ENCODE measurements around the gene GAD1.

Gene GAD1

DNA sequence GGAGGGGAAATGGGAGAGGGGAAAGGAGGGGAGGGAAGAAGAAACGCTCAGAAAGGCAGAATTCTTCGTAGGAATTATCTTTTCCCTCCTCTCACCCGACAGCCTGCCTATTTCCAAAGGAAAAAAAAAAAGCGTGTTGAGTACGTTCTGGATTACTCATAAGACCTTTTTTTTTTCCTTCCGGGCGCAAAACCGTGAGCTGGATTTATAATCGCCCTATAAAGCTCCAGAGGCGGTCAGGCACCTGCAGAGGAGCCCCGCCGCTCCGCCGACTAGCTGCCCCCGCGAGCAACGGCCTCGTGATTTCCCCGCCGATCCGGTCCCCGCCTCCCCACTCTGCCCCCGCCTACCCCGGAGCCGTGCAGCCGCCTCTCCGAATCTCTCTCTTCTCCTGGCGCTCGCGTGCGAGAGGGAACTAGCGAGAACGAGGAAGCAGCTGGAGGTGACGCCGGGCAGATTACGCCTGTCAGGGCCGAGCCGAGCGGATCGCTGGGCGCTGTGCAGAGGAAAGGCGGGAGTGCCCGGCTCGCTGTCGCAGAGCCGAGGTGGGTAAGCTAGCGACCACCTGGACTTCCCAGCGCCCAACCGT, at the start of gene GAD1:
TSS of gene GAD1 (plus strand) at position 384 of the 589 bp plus-strand sequence. CDS start 1,705 bp downstream, outside the sequence.
- DNase-seq: peak; percentile 85

DNA sequence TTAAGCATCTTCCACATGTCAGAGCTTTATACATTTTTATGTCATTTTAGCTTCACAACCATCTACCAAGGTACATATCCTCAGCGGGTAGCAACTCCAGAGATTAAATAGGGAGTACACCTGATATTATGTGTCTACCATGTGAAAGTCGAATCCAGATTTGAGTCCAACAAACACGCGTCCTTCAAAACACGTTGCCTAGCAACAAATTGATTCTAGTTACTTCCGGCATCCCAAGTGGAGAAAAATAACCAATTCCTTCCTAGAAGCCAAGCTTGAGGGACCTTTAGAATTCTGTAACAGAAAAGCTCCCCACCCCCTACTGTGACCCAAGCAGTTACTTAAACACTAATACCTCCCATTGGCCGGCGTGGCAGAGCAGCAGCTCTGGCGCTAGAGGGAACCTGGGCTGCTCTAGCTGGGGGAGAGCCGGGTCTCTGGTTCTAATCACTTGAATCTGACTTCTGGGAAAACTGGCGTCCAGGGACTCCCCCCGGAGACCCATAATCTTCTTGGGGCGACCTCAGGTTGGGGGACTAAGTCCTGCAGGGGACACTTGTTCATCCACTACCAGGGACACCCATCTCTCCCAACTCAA, 46.6 kb upstream of the GAD1 start, which contains the start of gene ERICH2:
TSS of gene ERICH2 (plus strand) at position 371 of the 598 bp plus-strand sequence. CDS start 304 bp downstream, outside the sequence.
- peak; percentile 43 for DNase-seq

DNA sequence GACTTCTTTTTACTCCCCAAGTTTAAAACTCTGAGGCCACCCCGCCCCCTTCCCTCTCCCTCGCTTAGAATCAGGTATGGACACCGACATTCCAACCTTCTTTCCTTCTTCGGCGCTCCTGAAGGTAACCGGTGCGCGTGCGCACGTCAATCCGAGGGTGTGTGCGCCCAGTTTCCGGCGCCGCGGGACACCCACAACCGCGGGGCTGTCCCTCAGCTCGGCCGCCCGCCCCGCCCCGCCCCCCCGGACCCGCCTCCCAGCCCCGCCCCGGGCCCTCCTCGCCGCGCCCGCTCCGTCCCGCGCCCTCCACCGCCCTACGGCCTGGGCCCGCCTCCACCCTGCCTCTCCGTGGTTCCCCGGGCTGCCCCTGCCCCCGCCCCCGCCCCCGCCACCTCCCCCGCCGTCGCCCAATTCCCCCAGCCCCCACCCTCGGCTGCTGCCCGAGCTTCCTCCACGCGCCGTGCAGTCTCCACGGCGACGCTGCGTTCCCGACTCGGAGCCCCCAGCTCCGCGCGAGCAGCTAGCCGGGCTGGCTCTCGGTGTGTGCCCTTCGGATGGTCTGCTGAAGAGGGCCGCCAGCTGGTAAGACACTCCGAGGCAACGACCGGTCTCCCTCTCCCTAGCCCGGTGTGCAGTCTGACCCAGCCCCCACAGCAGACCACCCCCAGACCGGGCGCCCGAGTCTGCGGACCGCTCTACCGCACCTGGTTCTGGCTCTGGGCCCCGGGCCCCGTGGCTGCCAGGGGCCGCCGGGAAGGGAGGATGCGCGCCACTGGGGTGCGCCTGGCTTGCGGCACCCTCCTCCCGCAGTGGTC, 45.9 kb upstream of the GAD1 start:
- peak; percentile 83 for DNase-seq

DNA sequence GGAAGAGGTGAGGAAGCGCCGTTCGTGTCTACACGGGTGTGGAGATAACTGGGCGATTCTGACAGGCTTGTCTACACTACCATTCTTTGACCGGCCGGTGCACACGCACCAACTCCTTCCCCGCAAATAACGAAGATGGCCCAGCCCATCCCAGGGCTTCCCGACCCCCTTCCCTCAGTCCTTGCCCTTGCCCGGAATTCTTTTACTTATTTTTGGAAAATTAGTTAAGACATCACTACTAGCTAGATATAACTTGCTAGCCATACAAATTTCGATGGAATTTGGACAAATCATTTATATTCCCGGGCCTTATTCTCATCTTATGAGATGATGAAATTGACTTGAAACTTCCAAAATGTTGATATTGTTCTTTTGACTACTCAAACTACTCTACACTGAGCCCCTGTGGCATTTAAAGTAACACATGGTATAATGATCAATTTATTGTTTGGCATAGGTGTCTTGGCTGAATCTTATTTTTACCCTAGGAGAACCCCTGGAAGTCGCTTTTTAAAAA, 45.2 kb upstream of the GAD1 start:
- no peak for DNase-seq

DNA sequence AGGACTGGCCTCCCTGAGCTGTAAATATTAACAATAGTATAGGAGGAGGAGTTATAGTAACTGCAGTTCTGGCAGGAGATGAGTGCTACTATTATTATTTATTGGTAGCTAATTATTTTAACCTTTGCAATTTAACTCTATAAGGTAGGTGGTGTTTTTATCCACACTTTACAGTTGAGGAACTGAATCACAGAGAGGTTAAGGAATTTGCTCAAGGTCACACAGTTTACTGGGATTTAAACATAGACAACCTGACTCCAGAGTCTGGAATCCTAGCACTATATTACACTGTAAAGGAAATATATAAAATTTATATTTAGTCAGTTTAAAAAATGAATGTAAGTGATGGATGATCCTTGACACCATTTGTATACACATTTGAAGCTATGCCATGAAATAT, 44.4 kb upstream of the GAD1 start:
- no peak for DNase-seq

DNA sequence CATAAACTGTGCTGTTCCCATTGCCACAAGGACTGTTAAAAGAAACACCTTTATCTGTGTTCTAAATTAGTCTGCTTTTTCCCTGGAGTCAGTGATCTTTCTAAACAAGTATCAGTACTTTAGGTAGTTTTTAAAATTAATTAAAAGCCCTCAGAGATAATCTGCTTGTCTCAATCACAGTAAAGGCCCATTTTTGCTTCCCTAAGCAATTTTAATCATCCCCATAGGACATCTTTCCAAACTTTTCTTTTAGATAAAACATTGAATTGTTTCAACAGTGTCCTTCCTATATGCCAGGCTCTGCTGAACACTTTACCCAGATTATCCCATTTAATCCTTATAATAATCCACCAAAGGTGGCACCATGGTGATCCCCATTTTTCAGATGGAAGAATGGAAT, 42.6 kb upstream of the GAD1 start:
- DNase-seq: no peak

DNA sequence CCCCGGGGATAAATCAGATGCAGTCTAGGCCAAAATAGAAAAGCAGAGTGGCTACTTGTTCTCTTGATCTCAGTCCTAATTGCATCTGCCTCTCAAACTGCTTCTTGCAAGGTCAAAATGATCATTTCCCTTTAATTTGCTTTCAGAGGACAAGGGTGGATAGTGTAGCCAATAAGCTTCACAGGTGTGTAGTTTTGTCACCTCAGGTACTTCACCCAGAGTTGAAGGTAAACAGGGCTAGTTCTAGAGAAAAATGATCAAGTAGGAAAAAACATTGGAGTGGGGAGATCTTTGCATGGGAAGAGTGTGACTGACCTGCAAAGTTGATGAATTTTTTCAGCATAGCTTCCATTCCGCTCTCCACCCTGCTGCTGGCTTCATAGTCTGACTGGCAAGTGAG, 37.8 kb upstream of the GAD1 start:
- DNase-seq: no peak

DNA sequence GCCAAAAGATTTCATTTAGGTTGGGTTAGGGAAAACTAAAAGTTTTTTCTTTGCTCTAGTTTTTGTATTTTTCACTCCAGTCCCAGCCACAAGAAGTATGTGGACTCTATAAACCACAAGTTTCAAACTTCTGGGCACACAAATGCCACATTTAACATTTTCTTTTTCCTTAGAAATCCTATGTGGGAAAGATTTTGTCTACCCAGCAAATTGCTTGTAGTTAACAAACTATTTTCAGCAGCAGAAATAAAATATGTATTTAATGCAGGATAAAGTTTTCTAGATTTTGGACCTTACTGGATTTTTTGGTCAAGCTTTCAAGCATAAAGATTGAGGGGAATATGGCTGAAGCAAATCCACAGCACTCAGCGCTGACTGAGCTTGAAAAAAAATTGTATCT, 37.4 kb upstream of the GAD1 start:
- DNase-seq: no peak

DNA sequence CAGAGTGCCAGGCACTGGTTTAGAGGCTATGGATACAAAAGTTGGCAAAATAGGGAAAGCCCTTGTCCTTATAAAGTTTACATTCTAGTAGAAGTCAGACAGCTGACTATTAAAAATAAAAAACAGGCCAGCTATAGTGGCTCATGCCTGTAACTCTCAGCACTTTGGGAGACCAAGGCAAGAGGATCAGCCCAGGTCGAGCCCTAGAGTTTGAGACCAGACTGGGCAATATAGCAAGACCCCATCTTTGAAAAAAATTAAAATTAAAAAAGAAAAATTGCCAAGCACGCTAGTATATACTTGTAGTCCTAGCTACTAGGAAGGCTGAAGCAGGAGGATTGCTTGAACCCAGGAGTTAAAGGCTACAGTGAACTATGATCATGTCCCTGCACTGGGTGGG, 34.0 kb upstream of the GAD1 start:
- DNase-seq: no peak

DNA sequence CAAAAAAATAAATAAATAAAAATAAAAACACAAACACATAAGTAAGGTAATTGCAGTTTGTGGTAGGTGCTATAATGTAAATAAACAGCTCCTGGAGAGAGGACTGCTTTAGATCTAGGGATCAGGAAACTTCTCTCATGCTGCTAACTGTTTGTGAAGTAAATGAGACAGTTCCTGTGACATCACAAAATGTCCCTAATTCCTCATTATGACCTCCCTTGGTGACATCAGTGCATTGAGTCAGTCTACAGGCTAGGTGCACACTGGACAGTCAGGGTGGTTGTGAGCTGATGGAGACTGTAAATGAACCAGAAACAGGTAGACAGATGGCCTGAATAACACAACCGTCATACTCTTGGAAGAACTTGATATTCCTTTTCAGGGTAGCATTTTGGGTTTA, 33.1 kb upstream of the GAD1 start:
- no peak for DNase-seq

DNA sequence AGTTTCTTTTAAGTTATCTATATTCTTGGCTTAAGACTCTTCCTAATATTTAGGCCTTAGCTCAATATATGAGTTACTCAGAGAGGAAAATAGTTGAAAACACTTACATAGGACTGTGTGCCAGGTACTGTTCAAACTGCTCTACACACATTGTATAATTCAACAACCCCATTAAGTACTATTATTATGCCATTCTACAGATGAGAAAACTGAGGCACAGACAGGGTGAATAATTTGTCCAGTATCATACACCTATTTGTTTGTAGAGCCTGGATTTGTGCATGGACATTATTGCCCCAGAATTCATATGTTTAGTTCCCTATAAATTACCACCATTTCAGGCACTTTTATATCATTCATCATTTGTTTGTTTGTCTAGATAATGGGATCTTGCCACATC, 17.7 kb upstream of the GAD1 start:
- DNase-seq: no peak

DNA sequence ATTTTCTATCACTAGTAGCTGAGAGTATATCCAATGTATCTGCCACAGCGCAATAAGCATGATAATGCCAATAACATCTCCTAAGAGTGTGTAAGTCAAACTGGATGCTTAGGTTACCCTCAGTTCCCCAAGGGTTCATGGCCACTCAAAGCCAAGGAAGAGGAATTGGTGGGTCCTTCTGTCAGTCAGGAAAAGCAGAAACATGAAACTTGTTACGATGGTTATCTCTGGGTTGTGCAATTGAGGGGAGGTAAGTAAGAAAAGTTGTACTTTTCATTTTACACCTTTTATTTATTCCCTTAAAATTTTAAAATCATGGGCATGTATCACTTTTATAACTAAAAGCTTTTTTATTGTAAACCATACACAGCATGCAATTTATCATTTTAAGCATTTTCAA, 10.1 kb upstream of the GAD1 start:
- DNase-seq: no peak

DNA sequence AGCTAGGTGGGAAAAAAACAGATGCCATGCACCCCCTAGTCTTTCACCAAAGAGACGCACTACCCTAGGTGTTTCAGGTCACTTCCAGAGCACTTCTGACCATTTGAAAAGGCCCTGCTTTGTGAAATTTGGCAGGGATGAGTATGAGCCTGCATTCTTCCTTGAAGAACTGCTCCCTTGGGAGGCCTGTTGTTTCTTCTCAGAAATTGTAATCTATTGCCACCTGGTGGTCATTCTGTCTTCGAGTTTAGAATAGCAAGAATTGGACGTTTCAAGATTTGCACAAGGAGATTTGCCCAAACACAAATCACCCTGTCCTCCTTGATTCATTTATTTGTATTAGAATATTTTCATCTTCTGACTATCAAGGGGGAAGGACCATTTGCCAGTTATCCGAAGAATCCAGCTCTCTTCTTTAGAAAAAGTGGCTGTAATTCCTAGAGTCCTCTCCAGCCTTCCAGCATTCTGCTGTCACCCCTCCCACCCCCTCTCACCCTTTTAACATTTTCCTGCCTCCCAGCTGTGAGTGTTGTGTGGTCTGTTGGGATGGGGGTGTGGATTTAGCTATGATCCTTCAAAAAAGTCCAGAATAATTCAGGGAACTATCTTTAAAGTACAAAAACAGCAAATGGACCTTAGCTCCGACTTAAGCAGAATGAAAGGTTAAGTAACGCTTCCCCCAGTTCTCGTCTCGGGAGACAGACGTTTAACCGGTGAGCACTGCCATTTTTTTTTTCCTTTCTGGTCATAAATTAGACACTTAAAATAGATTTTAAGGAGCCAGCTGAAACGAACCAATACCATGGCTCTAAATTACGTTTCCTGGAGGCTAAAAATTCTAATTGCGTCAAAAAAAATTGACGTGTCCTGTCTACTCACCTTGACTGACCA, 3.7 kb upstream of the GAD1 start:
- peak; percentile 40 for DNase-seq

DNA sequence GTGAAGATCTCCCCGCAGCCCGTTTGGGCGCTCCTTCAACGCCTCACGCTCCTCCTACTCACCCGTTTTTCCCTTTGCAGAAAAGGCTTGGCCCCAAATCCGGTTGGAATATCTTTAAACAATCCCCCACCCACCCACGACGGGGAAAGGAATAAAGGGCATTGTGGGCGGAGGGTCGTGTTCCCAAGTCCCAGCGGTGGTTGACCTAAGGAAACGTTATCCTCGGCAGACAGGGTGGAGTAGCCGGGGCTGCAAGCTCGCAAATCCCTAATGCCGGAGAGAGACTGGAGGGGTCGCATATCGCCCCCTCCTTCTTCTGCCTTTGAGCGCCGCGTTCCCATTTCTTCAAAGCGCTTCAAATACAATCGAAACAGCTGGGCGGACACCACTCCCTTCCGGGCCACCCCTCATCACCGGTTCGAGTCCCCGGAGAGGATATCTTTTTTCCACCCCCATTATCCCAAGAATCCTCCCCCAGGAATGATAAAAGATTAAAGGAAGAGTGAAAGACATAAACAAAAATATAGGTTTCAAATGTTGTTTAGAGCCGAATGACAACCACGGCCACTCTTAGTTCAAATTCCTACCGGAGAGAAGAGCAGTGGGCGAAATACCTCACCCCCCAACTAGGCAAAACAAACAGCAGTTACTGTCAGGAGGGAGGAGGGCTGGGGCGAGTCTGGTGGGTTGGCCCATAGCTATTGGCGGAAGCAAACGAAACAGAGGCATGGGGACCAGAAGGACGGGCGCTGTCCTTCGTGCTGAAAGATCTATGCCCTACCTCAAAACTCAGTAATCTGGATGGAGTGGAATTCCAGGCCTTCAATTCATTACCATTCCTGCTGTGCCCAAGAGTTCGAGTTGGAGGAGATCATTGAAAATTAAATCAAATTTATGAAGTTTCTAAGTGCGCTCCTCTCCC, 2.8 kb upstream of the GAD1 start:
- no peak for DNase-seq

DNA sequence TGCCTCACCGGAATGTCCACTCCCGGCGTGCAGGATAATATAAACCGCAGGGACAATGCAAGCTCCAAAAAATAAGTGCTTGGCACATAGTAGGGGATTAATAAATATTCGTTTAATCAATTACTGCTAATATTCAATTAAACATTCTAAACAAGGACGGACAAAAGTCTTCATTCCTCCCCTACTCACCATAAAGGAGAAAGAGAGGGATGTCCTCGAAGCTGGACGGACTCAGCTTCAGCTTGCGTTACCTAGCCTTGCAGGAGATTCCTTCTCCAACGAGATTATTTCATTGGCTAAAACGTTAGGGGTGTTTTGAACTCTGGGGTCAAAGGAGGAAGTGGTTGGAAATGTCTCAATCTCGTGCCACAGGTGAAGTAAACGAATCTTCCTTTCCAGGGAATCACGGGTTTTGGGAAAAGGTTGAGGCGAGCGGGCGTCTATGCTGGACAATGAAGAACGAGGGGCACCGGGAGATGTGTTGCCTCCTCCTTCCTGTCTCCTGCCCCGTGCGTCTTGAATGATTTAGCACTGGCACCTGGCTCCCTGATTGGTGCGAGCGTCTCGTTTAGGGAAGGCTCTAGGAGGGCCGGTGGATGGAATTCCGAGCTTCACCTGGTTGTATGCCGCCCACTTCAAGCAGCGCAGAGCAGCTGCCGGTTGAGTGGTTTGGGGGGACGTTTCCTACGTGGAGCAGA, 2.0 kb upstream of the GAD1 start:
- peak; percentile 6 for DNase-seq

DNA sequence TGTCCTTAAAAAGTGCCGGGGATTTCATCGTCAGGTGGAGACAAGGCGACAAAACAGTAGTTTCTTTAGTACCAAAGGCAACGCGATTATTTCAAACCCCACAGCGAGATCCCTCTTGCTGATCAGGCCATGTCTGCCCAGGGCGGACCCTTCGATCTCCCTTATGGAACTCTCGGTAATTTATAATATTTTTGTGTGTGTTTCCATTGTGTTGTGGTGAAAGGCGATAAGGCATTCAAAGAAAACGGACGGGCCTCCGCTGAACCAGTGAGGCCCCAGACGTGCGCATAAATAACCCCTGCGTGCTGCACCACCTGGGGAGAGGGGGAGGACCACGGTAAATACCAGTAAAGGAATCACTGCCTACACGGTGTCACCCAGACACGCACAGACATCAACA, 1.4 kb upstream of the GAD1 start:
- DNase-seq: no peak

DNA sequence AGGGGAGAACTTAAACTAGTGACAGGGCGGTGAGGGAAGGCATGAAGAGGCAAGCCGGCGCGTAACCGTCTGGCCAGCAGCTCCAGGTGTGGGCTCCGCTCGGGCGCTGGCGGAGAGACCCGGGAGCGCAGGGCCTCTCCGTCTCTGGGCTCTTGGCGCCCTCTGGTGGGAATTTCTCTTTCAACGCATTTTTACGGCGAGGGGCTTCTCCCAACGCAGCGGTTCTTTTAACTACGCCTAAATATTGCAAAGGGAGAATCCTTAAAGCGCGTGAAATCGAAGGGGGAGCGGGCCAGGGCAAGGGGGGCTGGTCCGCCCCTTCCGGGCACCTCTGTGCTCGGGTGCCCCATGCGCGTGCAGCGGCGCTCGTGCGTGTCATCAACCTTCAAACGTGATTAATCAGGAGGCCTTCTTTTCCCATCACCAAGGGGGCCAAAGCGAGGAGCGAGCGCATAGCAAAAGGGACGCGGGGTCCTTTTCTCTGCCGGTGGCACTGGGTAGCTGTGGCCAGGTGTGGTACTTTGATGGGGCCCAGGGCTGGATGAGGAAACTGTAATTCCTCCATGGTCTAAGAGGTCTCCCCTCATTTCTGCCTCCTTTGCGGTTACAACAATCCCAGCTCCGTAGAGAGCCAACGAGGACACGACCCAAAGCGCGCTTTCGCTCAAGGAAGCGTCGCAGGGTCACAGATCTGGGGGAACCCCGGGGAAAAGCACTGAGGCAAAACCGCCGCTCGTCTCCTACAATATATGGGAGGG, 762 bp upstream of the GAD1 start:
- DNase-seq: peak; percentile 79

DNA sequence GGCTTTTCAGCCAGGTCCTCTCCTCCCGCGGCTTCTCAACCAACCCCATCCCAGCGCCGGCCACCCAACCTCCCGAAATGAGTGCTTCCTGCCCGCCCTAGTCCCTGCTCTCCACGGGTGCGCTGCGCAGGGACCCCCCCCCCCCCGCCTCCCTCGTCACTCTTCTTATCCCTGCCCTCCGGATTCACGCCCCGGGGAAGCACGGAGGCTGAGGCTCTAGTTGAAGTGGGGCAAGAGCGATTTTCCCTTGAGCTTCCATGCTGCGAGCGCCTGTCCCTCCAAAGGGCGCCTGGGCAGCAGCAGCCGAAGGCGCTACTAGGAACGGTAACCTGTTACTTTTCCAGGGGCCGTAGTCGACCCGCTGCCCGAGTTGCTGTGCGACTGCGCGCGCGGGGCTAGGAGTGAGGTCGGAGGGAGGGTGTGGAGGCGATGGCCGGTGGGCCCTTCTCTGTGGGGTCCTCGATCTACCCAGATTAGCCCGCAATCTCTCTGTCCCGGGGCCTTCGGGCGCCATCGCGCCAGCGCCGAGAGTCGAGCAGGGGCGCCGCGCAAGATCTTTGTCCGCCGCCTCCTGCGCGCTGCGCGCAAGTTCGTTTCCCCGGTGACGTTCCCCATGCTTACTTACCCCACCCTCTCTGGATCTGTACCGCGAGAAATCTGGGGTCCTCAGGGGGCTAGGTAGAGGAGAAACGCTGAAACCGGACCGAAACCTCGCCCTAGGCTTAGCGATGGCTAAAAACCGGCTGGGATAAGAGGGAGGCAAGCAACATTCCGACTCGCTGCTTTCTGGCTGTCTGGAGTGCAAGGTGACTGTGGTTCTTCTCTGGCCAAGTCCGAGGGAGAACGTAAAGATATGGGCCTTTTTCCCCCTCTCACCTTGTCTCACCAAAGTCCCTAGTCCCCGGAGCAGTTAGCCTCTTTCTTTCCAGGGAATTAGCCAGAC, 677 bp downstream of the GAD1 start:
- DNase-seq: peak; percentile 60
